GM13977 (cell line): ENCODE data around the gene NKPD1.

ENCODE experiments used
- DNase-seq: peaks from one replicate; pipeline ENCODE4 v3.0.0; 2012; ENCODE audit warnings: low spot score
- CTCF ChIP-seq: IDR thresholded peaks from 2 replicates; pipeline ENCODE4 v1.5.1; 2012; ENCODE audit warnings: mild to moderate bottlenecking, control low read depth; ENCODE audit not compliant: insufficient read depth; ENCODE audit errors: extremely low read depth, missing control alignments
- in situ Hi-C: fragments of 300-500 bp; cut with MboI; formaldehyde crosslinking; loops from one replicate; pipeline ENCODE4 v1.12.0; 2022; ENCODE audit warnings: low sequenced_read_pairs, low pct_unique_long_range_greater_than_20kb, mixed read lengths, inconsistent platforms; ENCODE audit not compliant: unreplicated experiment

Gene NKPD1

GRCh38 chr19:45151821-45152503, 8.8 kb downstream of the NKPD1 start:
- no peak for TF ChIP-seq CTCF
- DNase-seq: no peak
- in situ Hi-C loops: no loop called here

- in situ Hi-C loops: no loop called here
- TF ChIP-seq CTCF: no peak
- peak; percentile 20 for DNase-seq
Observed at GRCh38 chr19:45151320-45151719, 9.5 kb downstream of the NKPD1 start.

GRCh38 chr19:45150751-45151281, 10.0 kb downstream of the NKPD1 start:
- no peak for TF ChIP-seq CTCF
- in situ Hi-C loops: no loop called here
- peak; percentile 18 for DNase-seq

- in situ Hi-C loops: no loop called here
- TF ChIP-seq CTCF: no peak
- no peak for DNase-seq
Observed at GRCh38 chr19:45150180-45150579, 10.6 kb downstream of the NKPD1 start.

GRCh38 chr19:45149129-45149528, 11.7 kb downstream of the NKPD1 start:
- in situ Hi-C loops: no loop called here
- DNase-seq: no peak

More at GRCh38 chr19:45149129-45149528, 11.7 kb downstream of the NKPD1 start:
- no peak for TF ChIP-seq CTCF
